RWPE2 (cell line): Measurements from ENCODE around the gene PTPRN2.

ENCODE experiments used
- ATAC-seq: fragments of 200-7000 bp; cut with Tn5 transposase; 3 replicates; pipeline ENCODE4 v1.9.1; 2021; ENCODE audit warnings: low read depth
- DNase-seq: peaks from one replicate; pipeline ENCODE4 v3.0.0-alpha.2; 2020; ENCODE audit warnings: low spot score
- H3K27ac ChIP-seq: fragments of 450-650 bp; 2 replicates; pipeline ENCODE4 v1.5.1; 2017; ENCODE audit warnings: mild to moderate bottlenecking; ENCODE audit not compliant: poor library complexity, severe bottlenecking
- H3K27me3 ChIP-seq: fragments of 250-450 bp; sonication (Bioruptor Pico); 2 replicates; pipeline ENCODE4 v1.5.1; 2021; ENCODE audit warnings: mild to moderate bottlenecking, moderate library complexity; ENCODE audit not compliant: insufficient read depth, poor library complexity, severe bottlenecking
- H3K36me3 ChIP-seq: fragments of 250-450 bp; sonication (Bioruptor Pico); 2 replicates; pipeline ENCODE4 v1.5.1; 2020; ENCODE audit warnings: low read depth, mild to moderate bottlenecking, moderate library complexity
- H3K4me1 ChIP-seq: fragments of 250-450 bp; sonication (Bioruptor Pico); 2 replicates; pipeline ENCODE4 v1.5.1; 2021; ENCODE audit warnings: mild to moderate bottlenecking, moderate library complexity; ENCODE audit not compliant: insufficient read depth, poor library complexity, severe bottlenecking
- H3K4me3 ChIP-seq: fragments of 250-450 bp; sonication (Bioruptor Pico); 2 replicates; pipeline ENCODE4 v1.5.1; 2021; ENCODE audit warnings: mild to moderate bottlenecking, moderate library complexity; ENCODE audit not compliant: severe bottlenecking
- H3K9me3 ChIP-seq: fragments of 250-450 bp; sonication (Bioruptor Pico); 2 replicates; pipeline ENCODE4 v1.5.1; 2021; ENCODE audit warnings: mild to moderate bottlenecking, moderate library complexity; ENCODE audit not compliant: severe bottlenecking
- CTCF ChIP-seq: fragments of 450-650 bp; IDR thresholded peaks from one replicate; pipeline ENCODE4 v1.5.1; 2017; ENCODE audit warnings: mild to moderate bottlenecking, moderate library complexity; ENCODE audit not compliant: poor library complexity, severe bottlenecking

The PTPRN2 gene

GRCh38 chr7:157674027-157674714 is 913.5 kb downstream of the PTPRN2 start:
- no peak overlapping the region for H3K27ac ChIP-seq
- H3K27me3 ChIP-seq, result peaks cover 25% of the 10 kb centered on the region
- no peak for DNase-seq
- no peak overlapping the region for H3K4me3 ChIP-seq
- no peak for TF ChIP-seq CTCF
- ATAC-seq, result no peak
- no peaks in the 10 kb centered on the region for H3K36me3 ChIP-seq
- no peaks in the 10 kb centered on the region for H3K9me3 ChIP-seq
- no peaks in the 10 kb centered on the region for H3K4me1 ChIP-seq

GRCh38 chr7:157673573-157673972 is 914.0 kb downstream of the PTPRN2 start:
- no peak overlapping the region for H3K27ac ChIP-seq
- TF ChIP-seq CTCF, result no peak

GRCh38 chr7:157671358-157672255 is 916.0 kb downstream of the PTPRN2 start:
- H3K4me3 ChIP-seq, result no peak overlapping the region
- no peak for DNase-seq
- H3K9me3 ChIP-seq, result no peaks in the 10 kb centered on the region
- no peaks in the 10 kb centered on the region for H3K4me1 ChIP-seq
- peaks cover 7% of the 10 kb centered on the region for H3K27me3 ChIP-seq
- no peaks in the 10 kb centered on the region for H3K36me3 ChIP-seq
- ATAC-seq, result no peak
- no peak overlapping the region for H3K27ac ChIP-seq
- TF ChIP-seq CTCF, result no peak

More at GRCh38 chr7:157673573-157673972, 914.0 kb downstream of the PTPRN2 start:
- Histone ChIP-seq H3K27me3 (peaks cover 21% of the 10 kb centered on the region), H3K9me3 (no peaks in the 10 kb centered on the region), H3K4me1 (no peaks in the 10 kb centered on the region), H3K36me3 (no peaks in the 10 kb centered on the region), H3K4me3 (no peak overlapping the region)
- DNase-seq (no peak), ATAC-seq (no peak)

- no peaks in the 10 kb centered on the region for H3K4me1 ChIP-seq
Measured at GRCh38 chr7:157670490-157671357, 916.9 kb downstream of the PTPRN2 start.

More at GRCh38 chr7:157670490-157671357, 916.9 kb downstream of the PTPRN2 start:
- DNase-seq (no peak), ATAC-seq (no peak)
- Histone ChIP-seq H3K27ac (no peak overlapping the region), H3K4me3 (no peak overlapping the region), H3K36me3 (no peaks in the 10 kb centered on the region), H3K27me3 (peaks cover 7% of the 10 kb centered on the region), H3K9me3 (no peaks in the 10 kb centered on the region)
- no peak for TF ChIP-seq CTCF
